DOHH2 (cell line): ENCODE data around the gene NSUN3.

Experiments
- EZH2phosphoT487 ChIP-seq: fragments of 200-600 bp; sonication (generic); IDR thresholded peaks from 2 replicates; pipeline ENCODE4 v1.6.1; 2017; ENCODE audit warnings: borderline replicate concordance, mild to moderate bottlenecking, antibody characterized with exemption, low read length, moderate library complexity, mixed read lengths
- TF ChIP-seq, protein P1 (sequence below): fragments of 200-600 bp; sonication (generic); IDR thresholded peaks from one replicate; pipeline ENCODE4 v1.5.1; 2014; ENCODE audit warnings: antibody characterized with exemption, mild to moderate bottlenecking, low read depth, low read length; ENCODE audit not compliant: poor library complexity, severe bottlenecking

GRCh38 chr3:94171954-94172353, 109.1 kb downstream of the NSUN3 start:
- TF ChIP-seq, protein P1, sequence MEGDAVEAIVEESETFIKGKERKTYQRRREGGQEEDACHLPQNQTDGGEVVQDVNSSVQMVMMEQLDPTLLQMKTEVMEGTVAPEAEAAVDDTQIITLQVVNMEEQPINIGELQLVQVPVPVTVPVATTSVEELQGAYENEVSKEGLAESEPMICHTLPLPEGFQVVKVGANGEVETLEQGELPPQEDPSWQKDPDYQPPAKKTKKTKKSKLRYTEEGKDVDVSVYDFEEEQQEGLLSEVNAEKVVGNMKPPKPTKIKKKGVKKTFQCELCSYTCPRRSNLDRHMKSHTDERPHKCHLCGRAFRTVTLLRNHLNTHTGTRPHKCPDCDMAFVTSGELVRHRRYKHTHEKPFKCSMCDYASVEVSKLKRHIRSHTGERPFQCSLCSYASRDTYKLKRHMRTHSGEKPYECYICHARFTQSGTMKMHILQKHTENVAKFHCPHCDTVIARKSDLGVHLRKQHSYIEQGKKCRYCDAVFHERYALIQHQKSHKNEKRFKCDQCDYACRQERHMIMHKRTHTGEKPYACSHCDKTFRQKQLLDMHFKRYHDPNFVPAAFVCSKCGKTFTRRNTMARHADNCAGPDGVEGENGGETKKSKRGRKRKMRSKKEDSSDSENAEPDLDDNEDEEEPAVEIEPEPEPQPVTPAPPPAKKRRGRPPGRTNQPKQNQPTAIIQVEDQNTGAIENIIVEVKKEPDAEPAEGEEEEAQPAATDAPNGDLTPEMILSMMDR, result no peak
- TF ChIP-seq EZH2phosphoT487, result no peak
